Psoas muscle (tissue), 8 donors: ENCODE results near the gene SLX9. TPM values are rescaled to one million over a fixed set of nuclear protein-coding genes. Genes with fewer than 3 reads are reported as not detected.

ENCODE experiments used
- ATAC-seq, 4 donors: fragments of 200-7000 bp; cut with Tn5 transposase; one replicate each; pipeline ENCODE4 v1.9.1; 2020; ENCODE audit warnings: moderate library complexity in 3 of 4, mild to moderate bottlenecking in 2 of 4
- DNase-seq, 2 donors: peaks; one replicate each; pipeline ENCODE4 v3.0.0-alpha.2; 2020
- H3K27ac ChIP-seq: fragments of 200-600 bp; one replicate; pipeline ENCODE4 v1.8.0; 2022
- H3K27me3 ChIP-seq, 3 donors: fragments of 200-600 bp in 1 of 3; one replicate each; pipeline versions ENCODE4 v1.6.1 to v1.8.0; 2013 to 2022; ENCODE audit warnings: low read length in 2 of 3, mild to moderate bottlenecking in 2 of 3, moderate library complexity in 1 of 3; ENCODE audit not compliant: insufficient read depth in 3 of 3
- H3K36me3 ChIP-seq, 2 donors: fragments of 200-600 bp in 1 of 2; one replicate each; pipeline versions ENCODE4 v1.6.1 to v1.8.0; 2013 to 2022; ENCODE audit warnings: low read depth in 1 of 2, mild to moderate bottlenecking in 1 of 2, moderate library complexity in 1 of 2; ENCODE audit not compliant: insufficient read depth in 1 of 2
- H3K4me1 ChIP-seq: fragments of 200-600 bp; one replicate; pipeline ENCODE4 v1.8.0; 2022
- H3K4me3 ChIP-seq: fragments of 200-600 bp; one replicate; pipeline ENCODE4 v1.8.0; 2022; ENCODE audit warnings: mild to moderate bottlenecking
- H3K9me3 ChIP-seq: fragments of 200-600 bp; one replicate; pipeline ENCODE4 v1.8.0; 2022
- CTCF ChIP-seq: fragments of 200-600 bp; IDR thresholded peaks from one replicate; pipeline ENCODE4 v1.8.0; 2022; ENCODE audit warnings: antibody characterized with exemption
- WGBS, 3 donors: extraction: QIAGEN DNeasy Blood & Tissue Kit; methylation state at CpG; one replicate each; pipeline versions ENCODE4 v1.1.6 to v1.1.7; 2013; 5-methylcytosine and 5-hydroxymethylcytosine counted together
- intact Hi-C, 2 donors: fragments of 100-400 bp; cut with DNase I; formaldehyde crosslinking; loops; one replicate each; pipeline versions ENCODE4 v1.11.0 to v1.14.2; 2022
- polyA plus RNA-seq, 3 donors: library from polyadenylated mRNA; stranded (reverse); fragments of 200-250 nt; gene quantifications; one replicate each; pipeline ENCODE4 v1.2.3, GENCODE V29; 2013
- total RNA-seq, 4 donors: library from RNA; stranded (reverse); fragmentation: NEBNext Ultra II Directional in 2 of 4; extraction: Animal tissue kit (Norgen Biotek cat#: 25700) in 2 of 4; gene quantifications; one replicate each; pipeline versions ENCODE4 v1.2.1 to v1.2.4, GENCODE V29; 2021 to 2023
- donor health status: healthy with polysubstance abuse.
- donor health status: DM: no; HTN: no; CAD: no; lungs with moderate emphysema.
- donor health status: Bipolar disorder and iron deficiency.
- donor health status: healthy.
- donor health status: DM: yes; HTN: yes; CAD: no.
- donor health status: DM: no; HTN: no; CAD: no.
- donor health status: DM: no; HTN: no; CAD: no.
- donor health status: DM: yes; HTN: yes; CAD: no.

Gene SLX9
- total and polyA plus RNA-seq, 7 donors: 20.2 to 69.2 (median 30.1) TPM

GRCh38 chr21:44940116-44940631 lies 345 bp downstream of the SLX9 start:
- no peaks in the 10 kb centered on the region for H3K9me3 ChIP-seq
- H3K27ac ChIP-seq: peak overlapping the region; percentile 78
- DNase-seq: no peak
- H3K4me3 ChIP-seq: peak overlapping the region; percentile 96
- H3K27me3 ChIP-seq: no peaks in the 10 kb centered on the region
- intact Hi-C loops: loop anchor here (5.0 to 10.0 kb wide), 2 partner anchors 345 to 347 kb away; partner anchors contain the start of gene POFUT2 (in 2 of the 2)
- peaks cover 0 to 20% of the 10 kb centered on the region in 2 donors for H3K36me3 ChIP-seq
- no peak for TF ChIP-seq CTCF
- H3K4me1 ChIP-seq: peaks cover 17% of the 10 kb centered on the region
- 0% methylated on average over 23 to 53 of the region's 53 CpGs for WGBS, 3 donors
- ATAC-seq: peak; percentile 18 to 36 (median 28)

GRCh38 chr21:44941567-44941966 lies 1.7 kb downstream of the SLX9 start:
- no peak overlapping the region for H3K27ac ChIP-seq
- DNase-seq: peak in 1 of 2 donors; percentile 29
- no peaks in the 10 kb centered on the region for H3K9me3 ChIP-seq
- H3K4me1 ChIP-seq: peaks cover 22% of the 10 kb centered on the region
- ATAC-seq: no peak
- whole genome bisulfite sequencing, 3 donors: 66 to 84% (median 70%) methylated on average over 8 of the region's 8 CpGs
- no peaks in the 10 kb centered on the region for H3K27me3 ChIP-seq
- H3K36me3 ChIP-seq: peaks cover 0 to 27% of the 10 kb centered on the region in 2 donors
- H3K4me3 ChIP-seq: peak overlapping the region; percentile 96
- TF ChIP-seq CTCF: no peak
- intact Hi-C loops: loop anchor here (5.0 to 10.0 kb wide), 2 partner anchors 343 to 346 kb away; partner anchors contain the start of gene POFUT2 (in 2 of the 2)

- H3K4me1 ChIP-seq: peaks cover 32% of the 10 kb centered on the region
Observed at GRCh38 chr21:44942566-44942965, 2.7 kb downstream of the SLX9 start.

GRCh38 chr21:44943005-44943685 lies 3.3 kb downstream of the SLX9 start:
- intact Hi-C loops: loop anchor here (5.0 to 10.0 kb wide), 2 partner anchors 342 to 344 kb away; partner anchors contain the start of gene POFUT2 (in 2 of the 2)
- H3K4me1 ChIP-seq: peaks cover 35% of the 10 kb centered on the region
- DNase-seq: peak in 1 of 2 donors; percentile 14
- no peak for TF ChIP-seq CTCF
- no peak overlapping the region for H3K27ac ChIP-seq
- ATAC-seq: no peak
- H3K9me3 ChIP-seq: no peaks in the 10 kb centered on the region
- no peak overlapping the region for H3K4me3 ChIP-seq
- peaks cover 0 to 27% of the 10 kb centered on the region in 2 donors for H3K36me3 ChIP-seq
- WGBS, 3 donors: 84 to 85% (median 85%) methylated on average over 15 of the region's 15 CpGs
- H3K27me3 ChIP-seq: no peaks in the 10 kb centered on the region

More at GRCh38 chr21:44942566-44942965, 2.7 kb downstream of the SLX9 start:
- H3K36me3 ChIP-seq: peaks cover 0 to 27% of the 10 kb centered on the region in 2 donors
- no peak overlapping the region for H3K27ac ChIP-seq
- H3K9me3 ChIP-seq: no peaks in the 10 kb centered on the region
- WGBS, 3 donors: 86 to 95% (median 91%) methylated on average over 2 of the region's 2 CpGs
- no peak overlapping the region for H3K4me3 ChIP-seq
- no peak for DNase-seq
- no peak for TF ChIP-seq CTCF
- intact Hi-C loops: loop anchor here (5.0 to 10.0 kb wide), 2 partner anchors 342 to 345 kb away; partner anchors contain the start of gene POFUT2 (in 2 of the 2)
- H3K27me3 ChIP-seq: no peaks in the 10 kb centered on the region
- ATAC-seq: no peak
